Trophoblast cell (in vitro differentiated cells and primary cell): ENCODE data around the gene COPB2.

Experiments used
- DNase-seq, 2 donors: peaks; one replicate each; pipeline ENCODE4 v3.0.0-alpha.2; 2016
- H2AFZ ChIP-seq: 2 replicates; pipeline ENCODE4 v1.6.1; 2013; ENCODE audit warnings: low read length, moderate library complexity, mild to moderate bottlenecking; ENCODE audit not compliant: insufficient read depth, poor library complexity
- H2AK5ac ChIP-seq: 2 replicates; pipeline ENCODE4 v1.6.1; 2013; ENCODE audit warnings: mild to moderate bottlenecking, low read length
- H2BK120ac ChIP-seq: 2 replicates; pipeline ENCODE4 v1.6.1; 2013; ENCODE audit warnings: low read length, mild to moderate bottlenecking, moderate library complexity; ENCODE audit not compliant: insufficient read depth, poor library complexity
- H2BK12ac ChIP-seq: 2 replicates; pipeline ENCODE4 v1.6.1; 2013; ENCODE audit warnings: mild to moderate bottlenecking, low read length, moderate library complexity
- H2BK5ac ChIP-seq: 2 replicates; pipeline ENCODE4 v1.6.1; 2013; ENCODE audit warnings: low read length, low read depth, moderate library complexity, mild to moderate bottlenecking; ENCODE audit not compliant: poor library complexity
- H3K14ac ChIP-seq: 2 replicates; pipeline ENCODE4 v1.6.1; 2013; ENCODE audit warnings: mild to moderate bottlenecking, low read length
- H3K18ac ChIP-seq: 2 replicates; pipeline ENCODE4 v1.6.1; 2013; ENCODE audit warnings: mild to moderate bottlenecking, low read length
- H3K23ac ChIP-seq: 2 replicates; pipeline ENCODE4 v1.6.1; 2013; ENCODE audit warnings: low read length
- H3K27ac ChIP-seq: 2 replicates; pipeline ENCODE4 v1.5.1; 2013; ENCODE audit warnings: low read depth, mild to moderate bottlenecking, inconsistent platforms, low read length, moderate library complexity
- H3K27me3 ChIP-seq: 2 replicates; pipeline ENCODE4 v1.6.1; 2013; ENCODE audit warnings: inconsistent platforms, mild to moderate bottlenecking, low read length, moderate library complexity; ENCODE audit not compliant: insufficient read depth
- H3K36me3 ChIP-seq, 2 experiments: 1 replicate in 1 of 2; 2 replicates in 1 of 2; pipeline ENCODE4 v1.6.1; 2013; ENCODE audit warnings: low read length in 2 of 2, mild to moderate bottlenecking in 2 of 2, moderate library complexity in 1 of 2; ENCODE audit not compliant: insufficient read depth in 2 of 2, control insufficient read depth in 1 of 2
- H3K4ac ChIP-seq: 2 replicates; pipeline ENCODE4 v1.6.1; 2013; ENCODE audit warnings: low read depth, mild to moderate bottlenecking, low read length, moderate library complexity
- H3K4me1 ChIP-seq, 2 experiments: 1 replicate in 1 of 2; 2 replicates in 1 of 2; pipeline ENCODE4 v1.6.1; 2013; ENCODE audit warnings: low read length in 2 of 2, mild to moderate bottlenecking in 2 of 2, moderate library complexity in 1 of 2; ENCODE audit not compliant: insufficient read depth in 2 of 2, control insufficient read depth in 1 of 2
- H3K4me2 ChIP-seq: 2 replicates; pipeline ENCODE4 v1.6.1; 2013; ENCODE audit warnings: inconsistent platforms, mild to moderate bottlenecking, low read length, moderate library complexity
- H3K4me3 ChIP-seq: 2 replicates; pipeline ENCODE4 v1.5.1; 2013; ENCODE audit warnings: mild to moderate bottlenecking, low read depth, low read length, inconsistent platforms
- H3K79me1 ChIP-seq: one replicate; pipeline ENCODE4 v1.6.1; 2013; ENCODE audit warnings: low read length
- H3K79me2 ChIP-seq: 2 replicates; pipeline ENCODE4 v1.6.1; 2013; ENCODE audit warnings: low read length, mild to moderate bottlenecking; ENCODE audit not compliant: control insufficient read depth, insufficient read depth, poor library complexity
- H3K9ac ChIP-seq: 2 replicates; pipeline ENCODE4 v1.6.1; 2013; ENCODE audit warnings: mild to moderate bottlenecking, low read length
- H3K9me3 ChIP-seq: 2 replicates; pipeline ENCODE4 v1.6.1; 2013; ENCODE audit warnings: low read depth, mild to moderate bottlenecking, control low read depth, inconsistent platforms, low read length; ENCODE audit not compliant: insufficient read depth
- H4K12ac ChIP-seq: 2 replicates; pipeline ENCODE4 v1.6.1; 2013; ENCODE audit warnings: low read depth, mild to moderate bottlenecking, low read length, moderate library complexity
- H4K8ac ChIP-seq: 2 replicates; pipeline ENCODE4 v1.6.1; 2013; ENCODE audit warnings: low read depth, mild to moderate bottlenecking, low read length, moderate library complexity
- H4K91ac ChIP-seq: one replicate; pipeline ENCODE4 v1.6.1; 2013; ENCODE audit warnings: low read depth, mild to moderate bottlenecking, low read length, moderate library complexity
- WGBS: extraction: QIAGEN DNeasy Blood & Tissue Kit; methylation state at CpG from one replicate; pipeline ENCODE4 v1.1.7; 2013; ENCODE audit warnings: missing lambda C conversion rate; ENCODE audit not compliant: insufficient read length, insufficient coverage; ENCODE audit errors: extremely low coverage; 5-methylcytosine and 5-hydroxymethylcytosine counted together

COPB2 gene

DNA sequence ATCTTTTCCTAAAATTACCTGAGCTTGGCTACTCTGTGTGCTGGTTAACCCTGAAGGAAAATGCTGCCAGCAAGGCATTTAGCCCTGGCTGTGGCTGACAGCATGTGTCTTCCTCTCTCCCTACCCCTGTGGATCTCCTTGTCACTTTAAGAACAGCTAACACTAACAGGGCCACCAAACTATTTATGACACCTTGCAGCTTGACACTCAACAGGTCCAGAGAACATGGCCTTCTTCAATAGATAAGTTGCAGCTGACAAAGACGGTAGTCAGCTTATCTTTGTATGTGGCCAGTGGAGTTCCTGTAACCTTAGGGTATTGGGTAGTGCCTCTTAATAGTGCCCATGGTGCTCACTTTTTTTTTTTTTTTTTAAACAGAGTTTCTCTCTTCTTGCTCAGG lies 32.0 kb upstream of the COPB2 start:
- Histone ChIP-seq H3K4me2 (no peak overlapping the region), H3K4ac (no peak overlapping the region), H2AFZ (no peak overlapping the region), H3K4me3 (no peak overlapping the region), H3K9me3 (no peaks in the 10 kb centered on the region), H3K4me1 (no peaks in the 10 kb centered on the region), H2BK120ac (no peak overlapping the region), H3K79me1 (no peaks in the 10 kb centered on the region), H3K27ac (no peak overlapping the region), H3K36me3 (peaks cover 0 to 5% of the 10 kb centered on the region in 2 experiments), H4K91ac (no peak overlapping the region), H4K8ac (no peak overlapping the region), H3K14ac (no peak overlapping the region), H3K23ac (no peak overlapping the region), H3K79me2 (no peaks in the 10 kb centered on the region), H3K27me3 (no peaks in the 10 kb centered on the region), H4K12ac (no peak overlapping the region), H3K9ac (peak overlapping the region; percentile 27), H3K18ac (no peak overlapping the region), H2BK5ac (no peak overlapping the region), H2BK12ac (no peak overlapping the region), H2AK5ac (no peak overlapping the region)
- no peak for DNase-seq
- no CpG with 5 or more reads among the region's 1 CpG for WGBS

DNA sequence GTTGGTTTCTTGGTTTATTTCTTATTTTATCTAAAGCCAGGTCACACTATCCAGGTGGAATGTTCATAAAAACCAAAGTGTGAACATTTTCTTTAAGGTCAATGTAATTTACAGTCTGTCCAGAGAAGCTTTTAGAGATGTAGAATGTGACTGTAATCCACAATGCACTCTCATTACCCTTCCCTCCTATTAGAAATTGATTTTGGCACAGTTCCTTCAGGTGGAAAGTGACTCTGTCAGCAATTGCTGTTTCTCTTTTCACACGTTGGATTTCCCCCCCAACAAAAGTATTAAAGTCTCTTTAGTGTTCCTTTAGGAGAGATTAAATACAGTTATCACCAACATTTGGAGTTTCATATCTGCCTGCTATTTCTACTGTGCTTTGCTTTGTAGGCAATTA lies 31.6 kb upstream of the COPB2 start:
- no peak overlapping the region for H2BK5ac ChIP-seq
- H3K79me2 ChIP-seq = no peaks in the 10 kb centered on the region
- no peak overlapping the region for H3K27ac ChIP-seq
- H3K27me3 ChIP-seq = no peaks in the 10 kb centered on the region
- no CpG with 5 or more reads among the region's 1 CpG for WGBS
- H3K4me3 ChIP-seq = no peak overlapping the region
- no peak overlapping the region for H3K14ac ChIP-seq
- no peak overlapping the region for H3K4me2 ChIP-seq
- H4K8ac ChIP-seq = no peak overlapping the region
- no peak overlapping the region for H4K91ac ChIP-seq
- H3K9me3 ChIP-seq = no peaks in the 10 kb centered on the region
- no peak overlapping the region for H3K18ac ChIP-seq
- H3K9ac ChIP-seq = no peak overlapping the region
- no peak overlapping the region for H2AFZ ChIP-seq
- DNase-seq = no peak
- H3K4me1 ChIP-seq = no peaks in the 10 kb centered on the region
- no peak overlapping the region for H2BK120ac ChIP-seq
- H3K4ac ChIP-seq = no peak overlapping the region
- peaks cover 0 to 5% of the 10 kb centered on the region in 2 experiments for H3K36me3 ChIP-seq
- no peak overlapping the region for H2AK5ac ChIP-seq
- H3K23ac ChIP-seq = no peak overlapping the region
- no peak overlapping the region for H2BK12ac ChIP-seq
- H4K12ac ChIP-seq = no peak overlapping the region
- H3K79me1 ChIP-seq = no peaks in the 10 kb centered on the region

DNA sequence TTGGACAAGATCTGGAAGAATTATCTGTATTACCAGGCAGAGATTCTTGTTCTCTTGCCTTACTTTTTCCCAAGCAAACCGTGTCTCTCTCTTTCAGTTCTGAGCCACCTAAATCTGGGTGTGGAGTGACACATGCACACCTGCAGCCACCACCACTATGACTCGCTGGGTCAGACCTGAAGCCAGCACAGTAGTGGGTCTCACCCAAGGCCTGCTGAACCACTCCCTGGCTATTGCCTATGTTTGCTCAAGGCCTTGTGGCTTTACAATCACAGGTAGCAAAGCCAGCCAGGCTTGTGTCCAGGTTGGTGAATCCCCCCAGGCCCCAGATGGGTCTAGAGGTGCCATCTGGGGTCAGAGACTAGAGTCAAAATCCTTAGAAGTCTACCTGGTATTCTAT lies 28.7 kb upstream of the COPB2 start:
- no peaks in the 10 kb centered on the region for H3K4me1 ChIP-seq
- H4K12ac ChIP-seq = no peak overlapping the region
- peaks cover 0 to 2% of the 10 kb centered on the region in 2 experiments for H3K36me3 ChIP-seq
- no peak overlapping the region for H3K4me2 ChIP-seq
- H3K18ac ChIP-seq = no peak overlapping the region
- no CpG with 5 or more reads among the region's 2 CpGs for WGBS
- H3K79me2 ChIP-seq = no peaks in the 10 kb centered on the region
- no peaks in the 10 kb centered on the region for H3K79me1 ChIP-seq
- no peak overlapping the region for H2AFZ ChIP-seq
- H2BK12ac ChIP-seq = no peak overlapping the region
- no peak overlapping the region for H2AK5ac ChIP-seq
- H3K4me3 ChIP-seq = no peak overlapping the region
- H2BK5ac ChIP-seq = no peak overlapping the region
- H2BK120ac ChIP-seq = no peak overlapping the region
- H3K14ac ChIP-seq = no peak overlapping the region
- no peak overlapping the region for H4K8ac ChIP-seq
- no peak overlapping the region for H4K91ac ChIP-seq
- peaks cover 2% of the 10 kb centered on the region for H3K9me3 ChIP-seq
- no peak overlapping the region for H3K27ac ChIP-seq
- DNase-seq = no peak
- no peak overlapping the region for H3K4ac ChIP-seq
- no peak overlapping the region for H3K9ac ChIP-seq
- no peaks in the 10 kb centered on the region for H3K27me3 ChIP-seq
- no peak overlapping the region for H3K23ac ChIP-seq

DNA sequence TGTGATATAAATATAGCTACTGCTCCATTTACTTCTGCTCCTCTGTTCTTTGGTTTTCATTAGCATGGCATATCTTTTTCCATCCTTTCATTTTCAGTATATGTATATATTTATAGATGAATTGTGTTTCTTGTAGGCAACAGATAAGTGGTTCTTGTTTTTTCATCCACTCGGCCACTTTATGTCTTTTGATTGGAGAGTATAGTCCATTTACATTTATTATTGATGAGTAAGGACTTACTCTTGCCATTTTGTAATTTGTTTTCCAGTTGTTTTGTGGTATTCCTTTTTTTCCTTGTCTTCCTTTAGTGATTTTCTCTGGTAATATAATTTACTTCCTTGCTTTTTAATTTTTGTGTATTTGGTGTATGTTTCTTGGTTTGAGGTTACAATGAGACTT lies 26.8 kb upstream of the COPB2 start:
- Histone ChIP-seq H3K79me2 (no peaks in the 10 kb centered on the region), H3K36me3 (peaks cover 0 to 2% of the 10 kb centered on the region in 2 experiments), H3K4me3 (no peak overlapping the region), H3K9ac (no peak overlapping the region), H3K9me3 (peaks cover 2% of the 10 kb centered on the region), H3K14ac (no peak overlapping the region), H3K4me1 (no peaks in the 10 kb centered on the region), H3K23ac (no peak overlapping the region), H3K4me2 (no peak overlapping the region), H2BK12ac (no peak overlapping the region), H2BK5ac (no peak overlapping the region), H3K4ac (no peak overlapping the region), H4K91ac (no peak overlapping the region), H3K27me3 (no peaks in the 10 kb centered on the region), H2BK120ac (no peak overlapping the region), H2AFZ (no peak overlapping the region), H3K27ac (no peak overlapping the region), H2AK5ac (no peak overlapping the region), H3K18ac (no peak overlapping the region), H3K79me1 (no peaks in the 10 kb centered on the region), H4K8ac (no peak overlapping the region), H4K12ac (no peak overlapping the region)
- no CpG with 5 or more reads among the region's 1 CpG for WGBS
- no peak for DNase-seq
